K562 (cell line): ENCODE results near the gene SETD5. TPM values are rescaled to one million over a fixed set of nuclear protein-coding genes. Genes with fewer than 3 reads are reported as not detected.

ENCODE experiments used
- C11orf30 ChIP-seq: fragments of 450-650 bp; IDR thresholded peaks from 2 replicates; pipeline ENCODE4 v1.6.1; 2016; ENCODE audit warnings: low read depth, mild to moderate bottlenecking
- CBX5 ChIP-seq: IDR thresholded peaks from 2 replicates; pipeline ENCODE4 v1.6.1; 2014; ENCODE audit warnings: low read depth, borderline replicate concordance
- DDX20 ChIP-seq: fragments of 450-650 bp; IDR thresholded peaks from 2 replicates; pipeline ENCODE4 v1.6.1; 2016; ENCODE audit warnings: missing genetic modification characterization, low read depth, mild to moderate bottlenecking, missing compliant biosample characterization, moderate library complexity
- DPF2 ChIP-seq: fragments of 450-650 bp; IDR thresholded peaks from 2 replicates; pipeline ENCODE4 v1.6.1; 2016
- GTF2E2 ChIP-seq: fragments of 200-800 bp; sonication (Bioruptor generic); IDR thresholded peaks from 2 replicates; pipeline ENCODE4 v1.6.1; 2016; ENCODE audit warnings: missing genetic modification characterization, missing compliant biosample characterization
- HDAC3 ChIP-seq: fragments of 450-650 bp; IDR thresholded peaks from 2 replicates; pipeline ENCODE4 v1.6.1; 2018; ENCODE audit warnings: borderline replicate concordance, mild to moderate bottlenecking, moderate library complexity; ENCODE audit not compliant: partially characterized antibody
- HNRNPUL1 ChIP-seq: fragments of 200-400 bp; formaldehyde crosslinking; IDR thresholded peaks from 2 replicates; pipeline ENCODE4 v1.6.1; 2017; ENCODE audit warnings: low read length
- HSF4 ChIP-seq: fragments of 250-450 bp; sonication (Bioruptor Pico); IDR thresholded peaks from 2 replicates; pipeline ENCODE4 v2.1.2; 2022; ENCODE audit warnings: mild to moderate bottlenecking, moderate library complexity, borderline replicate concordance
- JUND ChIP-seq, 2 experiments: IDR thresholded peaks; 2 replicates in 1 of 2; 3 replicates in 1 of 2; pipeline ENCODE4 v1.6.1; 2011; ENCODE audit warnings: borderline replicate concordance in 2 of 2, low read depth in 2 of 2, low read length in 2 of 2, improper control_type of control experiment in 1 of 2, missing biosample characterization in 1 of 2, missing genetic modification characterization in 1 of 2, missing genetic modification reagents in 1 of 2
- KLF10 ChIP-seq: fragments of 250-450 bp; sonication (Bioruptor Pico); IDR thresholded peaks from 2 replicates; pipeline ENCODE4 v1.6.1; 2021; ENCODE audit warnings: matching md5 sums
- NR2C1 ChIP-seq, 2 experiments: fragments of 450-650 bp; IDR thresholded peaks; 2 replicates each; pipeline ENCODE4 v1.6.1; 2017; ENCODE audit warnings: mild to moderate bottlenecking in 2 of 2, antibody characterized with exemption in 1 of 2, inconsistent platforms in 1 of 2, missing compliant biosample characterization in 1 of 2, missing genetic modification characterization in 1 of 2
- PML ChIP-seq: IDR thresholded peaks from 2 replicates; pipeline ENCODE4 v1.6.1; 2012; ENCODE audit warnings: low read length, inconsistent platforms
- PURB ChIP-seq: sonication (generic); formaldehyde crosslinking; IDR thresholded peaks from 2 replicates; pipeline ENCODE4 v1.9.0; 2021; ENCODE audit warnings: low read depth, mild to moderate bottlenecking, missing genetic modification reagents
- ZBTB7A ChIP-seq: IDR thresholded peaks from 2 replicates; pipeline ENCODE4 v1.6.1; 2011; ENCODE audit warnings: low read depth, mild to moderate bottlenecking, low read length, moderate library complexity, borderline replicate concordance; ENCODE audit not compliant: control insufficient read depth
- ZNF175 ChIP-seq: fragments of 200-800 bp; sonication (Bioruptor generic); IDR thresholded peaks from 2 replicates; pipeline ENCODE4 v1.6.1; 2016; ENCODE audit warnings: low read depth, mild to moderate bottlenecking, missing genetic modification characterization, missing compliant biosample characterization
- ZNF212 ChIP-seq: fragments of 450-650 bp; formaldehyde crosslinking; IDR thresholded peaks from 2 replicates; pipeline ENCODE4 v1.4.0; 2020; ENCODE audit warnings: mild to moderate bottlenecking
- ZNF239 ChIP-seq: fragments of 250-450 bp; sonication (Bioruptor Pico); IDR thresholded peaks from 2 replicates; pipeline ENCODE4 v1.4.0; 2020; ENCODE audit warnings: mild to moderate bottlenecking
- ZNF766 ChIP-seq: fragments of 200-800 bp; sonication (Bioruptor generic); conservative IDR thresholded peaks from 2 replicates; pipeline ENCODE4 v1.6.1; 2016; ENCODE audit warnings: missing genetic modification characterization, missing compliant biosample characterization
- polyA plus RNA-seq, 8 experiments: library from polyadenylated mRNA; depleted of rRNA in 4 of 8; stranded (reverse) in 5 of 8; unstranded in 3 of 8; fragments of >200 nt; fragmentation: Nextera tagmentation in 2 of 8; fragmentation: Illumina TruSeq in 1 of 8; extraction: Ambion mirVana in 2 of 8; extraction: Trizol in 1 of 8; gene quantifications; 2 replicates each; pipeline versions ENCODE4 v1.2.1 to v1.2.3, GENCODE V29; 2011 to 2014; ENCODE audit warnings: inconsistent platforms in 1 of 8, missing spikeins in 1 of 8
- total RNA-seq, 7 experiments: library from RNA; depleted of rRNA in 6 of 7; stranded (reverse); fragments of >200 nt in 6 of 7; fragmentation: Illumina TruSeq in 2 of 7; extraction: Trizol in 2 of 7; gene quantifications; 2 replicates each; pipeline versions ENCODE4 v1.2.1 to v1.2.3, GENCODE V29; 2011 to 2021; ENCODE audit warnings: low replicate concordance in 1 of 7
- TF ChIP-seq, protein P1 (sequence below): sonication (generic); formaldehyde crosslinking; IDR thresholded peaks from 2 replicates; pipeline ENCODE4 v1.8.1; 2023; ENCODE audit warnings: mild to moderate bottlenecking, missing genetic modification reagents
- TF ChIP-seq, protein P2 (sequence below): fragments of 250-450 bp; sonication (Bioruptor Pico); IDR thresholded peaks from 2 replicates; pipeline ENCODE4 v1.4.0; 2020; ENCODE audit warnings: mild to moderate bottlenecking, moderate library complexity
- TF ChIP-seq, protein P3 (sequence below): sonication (generic); formaldehyde crosslinking; IDR thresholded peaks from 2 replicates; pipeline ENCODE4 v1.8.0; 2023; ENCODE audit warnings: mild to moderate bottlenecking, missing genetic modification reagents

Gene SETD5
- total and polyA plus RNA-seq, 9 of the 15 experiments (the other 6 are each of a cell fraction or from before 2014, with no cell fraction given): 20.8 to 135 (median 87.2) TPM

DNA sequence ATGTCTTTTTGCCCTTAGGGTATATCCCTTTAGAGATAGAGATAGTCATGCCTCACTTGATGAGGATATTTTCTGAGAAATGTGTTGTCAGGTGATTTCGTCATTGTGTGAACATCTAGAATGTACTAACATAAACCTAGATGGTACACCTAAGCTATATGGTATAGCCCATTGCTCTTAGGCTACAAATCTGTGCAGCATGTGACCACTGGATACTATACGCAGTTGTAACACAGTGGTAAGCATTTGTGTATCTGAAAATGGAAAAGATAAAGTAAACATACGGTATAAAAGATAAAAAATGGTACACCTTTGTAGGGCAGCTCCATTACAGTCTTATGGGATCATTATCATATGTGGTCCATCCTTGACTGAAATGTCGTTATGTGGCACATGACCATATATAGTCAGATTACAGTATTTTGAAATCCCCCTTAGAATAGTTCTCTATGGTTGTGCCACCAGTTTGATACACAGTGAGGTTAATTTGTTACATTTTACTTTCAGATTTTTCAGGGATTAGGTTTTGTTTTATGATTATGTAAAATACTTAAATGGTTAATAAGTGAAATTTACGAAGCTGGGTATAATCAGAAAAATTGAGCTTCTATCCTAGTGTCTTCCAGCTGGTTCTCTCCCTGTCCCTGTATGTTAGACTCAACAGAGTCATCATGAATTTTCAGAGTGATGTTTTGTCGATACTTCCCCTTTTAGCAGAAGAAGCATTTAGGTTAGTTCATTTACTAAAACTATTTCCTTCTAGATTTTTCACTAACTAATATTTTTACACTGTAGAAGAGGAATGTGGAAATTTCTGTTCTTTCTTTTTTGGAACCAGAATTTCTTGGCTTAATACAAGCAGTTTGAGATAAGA is 12.8 kb downstream of the SETD5 start (continued):
- peak; percentile 75 for TF ChIP-seq JUND (IDR thresholded peaks at IDR 0.05; ENCODE audit: borderline replicate concordance, low read depth, low read length)
- TF ChIP-seq JUND (tag; IDR thresholded peaks at IDR 0.05; ENCODE audit: borderline replicate concordance, low read depth, low read length): no peak
- TF ChIP-seq HDAC3: no peak
- TF ChIP-seq HNRNPUL1: no peak
- TF ChIP-seq ZNF766 (CRISPR knock-in tag): no peak
- TF ChIP-seq C11orf30: peak; percentile 36; the same call in 1 of the 2 replicates
- TF ChIP-seq ZBTB7A: no peak
- TF ChIP-seq DDX20 (tag): no peak
- TF ChIP-seq NR2C1 (IDR thresholded peaks at IDR 0.05): 0 out of 2 replicates have a peak, but pooled peaks have one; percentile 17
- 0 out of 2 replicates have a peak, but pooled peaks have one; percentile 9 for TF ChIP-seq NR2C1 (tag; IDR thresholded peaks at IDR 0.05)
- TF ChIP-seq, protein P1, sequence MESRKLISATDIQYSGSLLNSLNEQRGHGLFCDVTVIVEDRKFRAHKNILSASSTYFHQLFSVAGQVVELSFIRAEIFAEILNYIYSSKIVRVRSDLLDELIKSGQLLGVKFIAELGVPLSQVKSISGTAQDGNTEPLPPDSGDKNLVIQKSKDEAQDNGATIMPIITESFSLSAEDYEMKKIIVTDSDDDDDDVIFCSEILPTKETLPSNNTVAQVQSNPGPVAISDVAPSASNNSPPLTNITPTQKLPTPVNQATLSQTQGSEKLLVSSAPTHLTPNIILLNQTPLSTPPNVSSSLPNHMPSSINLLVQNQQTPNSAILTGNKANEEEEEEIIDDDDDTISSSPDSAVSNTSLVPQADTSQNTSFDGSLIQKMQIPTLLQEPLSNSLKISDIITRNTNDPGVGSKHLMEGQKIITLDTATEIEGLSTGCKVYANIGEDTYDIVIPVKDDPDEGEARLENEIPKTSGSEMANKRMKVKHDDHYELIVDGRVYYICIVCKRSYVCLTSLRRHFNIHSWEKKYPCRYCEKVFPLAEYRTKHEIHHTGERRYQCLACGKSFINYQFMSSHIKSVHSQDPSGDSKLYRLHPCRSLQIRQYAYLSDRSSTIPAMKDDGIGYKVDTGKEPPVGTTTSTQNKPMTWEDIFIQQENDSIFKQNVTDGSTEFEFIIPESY (CRISPR knock-in tag): no peak; the same call in 1 of the 2 replicates
- 0 out of 2 replicates have a peak, but pooled peaks have one; percentile 24 for TF ChIP-seq DPF2
- TF ChIP-seq KLF10: no peak
- TF ChIP-seq HSF4 (CRISPR knock-in tag): no peak
- TF ChIP-seq, protein P2, sequence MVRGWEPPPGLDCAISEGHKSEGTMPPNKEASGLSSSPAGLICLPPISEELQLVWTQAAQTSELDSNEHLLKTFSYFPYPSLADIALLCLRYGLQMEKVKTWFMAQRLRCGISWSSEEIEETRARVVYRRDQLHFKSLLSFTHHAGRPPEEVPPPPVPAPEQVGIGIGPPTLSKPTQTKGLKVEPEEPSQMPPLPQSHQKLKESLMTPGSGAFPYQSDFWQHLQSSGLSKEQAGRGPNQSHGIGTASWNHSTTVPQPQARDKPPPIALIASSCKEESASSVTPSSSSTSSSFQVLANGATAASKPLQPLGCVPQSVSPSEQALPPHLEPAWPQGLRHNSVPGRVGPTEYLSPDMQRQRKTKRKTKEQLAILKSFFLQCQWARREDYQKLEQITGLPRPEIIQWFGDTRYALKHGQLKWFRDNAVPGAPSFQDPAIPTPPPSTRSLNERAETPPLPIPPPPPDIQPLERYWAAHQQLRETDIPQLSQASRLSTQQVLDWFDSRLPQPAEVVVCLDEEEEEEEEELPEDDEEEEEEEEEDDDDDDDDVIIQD: no peak
- no peak for TF ChIP-seq ZNF212 (CRISPR knock-in tag)
- no peak for TF ChIP-seq ZNF239 (CRISPR knock-in tag)
- TF ChIP-seq CBX5: no peak
- TF ChIP-seq PML: no peak
- peak; percentile 77 for TF ChIP-seq ZNF175 (CRISPR knock-in tag)
- TF ChIP-seq PURB (CRISPR knock-in tag): no peak
- no peak for TF ChIP-seq GTF2E2 (tag)
- TF ChIP-seq, protein P3, sequence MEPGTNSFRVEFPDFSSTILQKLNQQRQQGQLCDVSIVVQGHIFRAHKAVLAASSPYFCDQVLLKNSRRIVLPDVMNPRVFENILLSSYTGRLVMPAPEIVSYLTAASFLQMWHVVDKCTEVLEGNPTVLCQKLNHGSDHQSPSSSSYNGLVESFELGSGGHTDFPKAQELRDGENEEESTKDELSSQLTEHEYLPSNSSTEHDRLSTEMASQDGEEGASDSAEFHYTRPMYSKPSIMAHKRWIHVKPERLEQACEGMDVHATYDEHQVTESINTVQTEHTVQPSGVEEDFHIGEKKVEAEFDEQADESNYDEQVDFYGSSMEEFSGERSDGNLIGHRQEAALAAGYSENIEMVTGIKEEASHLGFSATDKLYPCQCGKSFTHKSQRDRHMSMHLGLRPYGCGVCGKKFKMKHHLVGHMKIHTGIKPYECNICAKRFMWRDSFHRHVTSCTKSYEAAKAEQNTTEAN (CRISPR knock-in tag): no peak
